Measurements from ENCODE around the gene RSPRY1.

DNA sequence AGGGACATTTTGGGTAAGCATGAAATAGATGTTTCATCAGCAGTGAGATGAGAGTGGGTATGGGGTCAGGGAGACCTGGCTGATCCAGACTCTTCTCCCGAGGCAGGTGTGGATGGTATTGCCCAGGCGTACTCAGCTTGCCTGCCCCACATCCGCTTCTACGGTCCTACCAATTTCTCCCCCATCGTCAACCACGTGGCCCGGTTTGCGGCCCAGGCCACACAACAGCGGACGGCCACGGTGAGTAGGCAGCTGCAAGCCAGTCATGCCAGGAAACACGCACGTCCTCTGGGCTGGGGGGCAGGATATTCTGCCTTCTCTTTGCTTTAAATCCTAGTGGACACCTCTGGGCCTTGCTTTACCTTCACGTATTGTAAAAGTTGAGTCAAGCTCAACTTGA lies 49.1 kb upstream of the RSPRY1 start:
- TF ChIP-seq RFX5 (IDR thresholded peaks at IDR 0.05; ENCODE audit: low read length) (no peak), ELF1 (IDR thresholded peaks at IDR 0.05) (no peak), TEAD4 (IDR thresholded peaks at IDR 0.05; ENCODE audit: borderline replicate concordance, insufficient read depth) (no peak)
- TF ChIP-seq, protein P1, sequence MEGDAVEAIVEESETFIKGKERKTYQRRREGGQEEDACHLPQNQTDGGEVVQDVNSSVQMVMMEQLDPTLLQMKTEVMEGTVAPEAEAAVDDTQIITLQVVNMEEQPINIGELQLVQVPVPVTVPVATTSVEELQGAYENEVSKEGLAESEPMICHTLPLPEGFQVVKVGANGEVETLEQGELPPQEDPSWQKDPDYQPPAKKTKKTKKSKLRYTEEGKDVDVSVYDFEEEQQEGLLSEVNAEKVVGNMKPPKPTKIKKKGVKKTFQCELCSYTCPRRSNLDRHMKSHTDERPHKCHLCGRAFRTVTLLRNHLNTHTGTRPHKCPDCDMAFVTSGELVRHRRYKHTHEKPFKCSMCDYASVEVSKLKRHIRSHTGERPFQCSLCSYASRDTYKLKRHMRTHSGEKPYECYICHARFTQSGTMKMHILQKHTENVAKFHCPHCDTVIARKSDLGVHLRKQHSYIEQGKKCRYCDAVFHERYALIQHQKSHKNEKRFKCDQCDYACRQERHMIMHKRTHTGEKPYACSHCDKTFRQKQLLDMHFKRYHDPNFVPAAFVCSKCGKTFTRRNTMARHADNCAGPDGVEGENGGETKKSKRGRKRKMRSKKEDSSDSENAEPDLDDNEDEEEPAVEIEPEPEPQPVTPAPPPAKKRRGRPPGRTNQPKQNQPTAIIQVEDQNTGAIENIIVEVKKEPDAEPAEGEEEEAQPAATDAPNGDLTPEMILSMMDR (IDR thresholded peaks at IDR 0.05) = no peak
- TF ChIP-seq, protein P2, sequence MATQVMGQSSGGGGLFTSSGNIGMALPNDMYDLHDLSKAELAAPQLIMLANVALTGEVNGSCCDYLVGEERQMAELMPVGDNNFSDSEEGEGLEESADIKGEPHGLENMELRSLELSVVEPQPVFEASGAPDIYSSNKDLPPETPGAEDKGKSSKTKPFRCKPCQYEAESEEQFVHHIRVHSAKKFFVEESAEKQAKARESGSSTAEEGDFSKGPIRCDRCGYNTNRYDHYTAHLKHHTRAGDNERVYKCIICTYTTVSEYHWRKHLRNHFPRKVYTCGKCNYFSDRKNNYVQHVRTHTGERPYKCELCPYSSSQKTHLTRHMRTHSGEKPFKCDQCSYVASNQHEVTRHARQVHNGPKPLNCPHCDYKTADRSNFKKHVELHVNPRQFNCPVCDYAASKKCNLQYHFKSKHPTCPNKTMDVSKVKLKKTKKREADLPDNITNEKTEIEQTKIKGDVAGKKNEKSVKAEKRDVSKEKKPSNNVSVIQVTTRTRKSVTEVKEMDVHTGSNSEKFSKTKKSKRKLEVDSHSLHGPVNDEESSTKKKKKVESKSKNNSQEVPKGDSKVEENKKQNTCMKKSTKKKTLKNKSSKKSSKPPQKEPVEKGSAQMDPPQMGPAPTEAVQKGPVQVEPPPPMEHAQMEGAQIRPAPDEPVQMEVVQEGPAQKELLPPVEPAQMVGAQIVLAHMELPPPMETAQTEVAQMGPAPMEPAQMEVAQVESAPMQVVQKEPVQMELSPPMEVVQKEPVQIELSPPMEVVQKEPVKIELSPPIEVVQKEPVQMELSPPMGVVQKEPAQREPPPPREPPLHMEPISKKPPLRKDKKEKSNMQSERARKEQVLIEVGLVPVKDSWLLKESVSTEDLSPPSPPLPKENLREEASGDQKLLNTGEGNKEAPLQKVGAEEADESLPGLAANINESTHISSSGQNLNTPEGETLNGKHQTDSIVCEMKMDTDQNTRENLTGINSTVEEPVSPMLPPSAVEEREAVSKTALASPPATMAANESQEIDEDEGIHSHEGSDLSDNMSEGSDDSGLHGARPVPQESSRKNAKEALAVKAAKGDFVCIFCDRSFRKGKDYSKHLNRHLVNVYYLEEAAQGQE (IDR thresholded peaks at IDR 0.05; ENCODE audit: low read depth, low read length) = no peak
- TF ChIP-seq, protein P3, sequence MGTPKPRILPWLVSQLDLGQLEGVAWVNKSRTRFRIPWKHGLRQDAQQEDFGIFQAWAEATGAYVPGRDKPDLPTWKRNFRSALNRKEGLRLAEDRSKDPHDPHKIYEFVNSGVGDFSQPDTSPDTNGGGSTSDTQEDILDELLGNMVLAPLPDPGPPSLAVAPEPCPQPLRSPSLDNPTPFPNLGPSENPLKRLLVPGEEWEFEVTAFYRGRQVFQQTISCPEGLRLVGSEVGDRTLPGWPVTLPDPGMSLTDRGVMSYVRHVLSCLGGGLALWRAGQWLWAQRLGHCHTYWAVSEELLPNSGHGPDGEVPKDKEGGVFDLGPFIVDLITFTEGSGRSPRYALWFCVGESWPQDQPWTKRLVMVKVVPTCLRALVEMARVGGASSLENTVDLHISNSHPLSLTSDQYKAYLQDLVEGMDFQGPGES (IDR thresholded peaks at IDR 0.05; ENCODE audit: low read depth, low read length) = no peak

Data from SK-N-SH (cell line).